Muscle layer of colon (tissue), 2 donors: ENCODE measurements around the gene DNAJC5.

Experiments
- H3K27ac ChIP-seq: one replicate; pipeline ENCODE4 v1.7.0; 2013; ENCODE audit warnings: low read depth, mild to moderate bottlenecking, low read length, moderate library complexity
- H3K27me3 ChIP-seq, 2 donors: one replicate each; pipeline ENCODE4 v1.7.0; 2013; ENCODE audit warnings: low read length in 2 of 2, mild to moderate bottlenecking in 2 of 2; ENCODE audit not compliant: insufficient read depth in 2 of 2, control insufficient read depth in 1 of 2
- H3K36me3 ChIP-seq: one replicate; pipeline ENCODE4 v1.7.0; 2013; ENCODE audit warnings: mild to moderate bottlenecking, low read length; ENCODE audit not compliant: insufficient read depth
- H3K4me1 ChIP-seq: one replicate; pipeline ENCODE4 v1.7.0; 2013; ENCODE audit warnings: mild to moderate bottlenecking, low read length; ENCODE audit not compliant: insufficient read depth
- H3K4me3 ChIP-seq, 2 donors: one replicate each; pipeline ENCODE4 v1.7.0; 2013; ENCODE audit warnings: low read length in 2 of 2, low read depth in 1 of 2, mild to moderate bottlenecking in 1 of 2, moderate library complexity in 1 of 2
- H3K9ac ChIP-seq: one replicate; pipeline ENCODE4 v1.7.0; 2013; ENCODE audit warnings: low read length
- H3K9me3 ChIP-seq: one replicate; pipeline ENCODE4 v1.7.0; 2013; ENCODE audit warnings: mild to moderate bottlenecking, low read length
- donor health status: abdominal sarcoma.
- donor health status: Adenocarcinoma of cecum.

The DNAJC5 gene

DNA sequence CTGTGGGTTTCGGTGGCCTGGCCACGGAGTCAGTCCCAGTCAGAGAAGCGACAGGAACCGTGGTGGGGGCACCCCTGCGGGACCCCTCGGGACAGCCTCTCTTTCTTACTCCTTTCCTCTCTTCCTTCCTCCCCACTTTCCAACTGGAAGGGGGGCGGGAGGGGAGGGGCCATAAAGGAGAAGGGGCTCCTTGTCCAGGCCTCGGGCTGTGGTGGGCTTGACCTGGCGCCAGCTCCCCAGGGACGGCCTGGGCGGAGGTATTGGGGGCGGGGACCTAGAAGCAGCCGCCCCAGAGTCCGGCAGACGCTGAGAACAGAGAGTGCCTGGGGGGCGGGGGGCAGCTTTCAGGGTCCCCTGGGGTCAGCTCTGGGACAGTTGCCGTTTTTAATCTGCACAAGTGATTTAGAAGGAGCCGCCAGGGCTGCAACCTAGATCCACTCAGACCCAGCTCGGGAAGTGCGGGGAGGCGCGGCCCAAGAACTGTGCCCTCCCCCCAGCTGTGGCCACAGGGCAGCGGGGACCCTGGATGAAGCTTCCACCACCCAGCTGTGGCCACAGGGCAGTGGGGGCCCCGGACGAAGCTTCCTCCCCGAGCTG is 40.1 kb upstream of the DNAJC5 start:
- H3K4me1 ChIP-seq = peaks cover 17% of the 10 kb centered on the region

DNA sequence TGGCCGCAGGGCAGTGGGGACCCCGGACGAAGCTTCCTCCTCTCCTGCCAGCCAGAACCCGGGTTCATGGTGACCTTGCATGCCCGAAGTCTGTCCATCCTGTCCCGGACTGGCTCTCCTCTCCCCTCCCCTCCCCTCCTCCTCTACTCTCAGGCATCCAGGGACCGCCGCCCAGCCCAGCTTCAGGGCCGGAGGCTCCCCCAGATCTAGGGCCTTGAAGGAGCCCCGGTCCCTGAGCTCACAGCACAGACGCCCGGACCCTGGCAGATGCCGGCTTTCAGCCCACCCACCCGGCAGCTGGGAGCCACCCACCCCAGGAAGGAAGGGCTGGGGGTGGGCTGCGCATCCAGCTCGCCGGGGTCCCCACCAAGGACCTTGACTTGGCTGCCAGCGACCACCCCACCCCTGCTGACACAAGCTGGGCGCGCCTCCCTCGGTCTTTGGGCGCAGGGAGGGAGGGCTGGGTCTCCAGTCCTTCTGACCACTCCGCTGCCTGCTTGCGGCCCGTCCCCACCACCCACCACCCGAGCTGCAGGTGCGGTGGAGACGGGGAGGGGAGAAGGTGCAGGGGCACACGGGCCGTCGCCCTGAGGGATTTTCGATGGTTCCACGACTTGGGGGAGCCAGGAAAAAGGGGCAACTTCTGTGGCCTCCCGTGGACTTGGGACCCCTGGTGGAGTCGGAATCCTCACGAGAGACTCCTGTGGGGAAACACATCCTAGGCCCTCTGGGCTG is 39.4 kb upstream of the DNAJC5 start:
- Histone ChIP-seq H3K27me3 (peaks cover 5 to 53% of the 10 kb centered on the region in 2 donors), H3K27ac (no peak overlapping the region), H3K36me3 (no peaks in the 10 kb centered on the region), H3K9ac (no peak overlapping the region), H3K9me3 (no peaks in the 10 kb centered on the region), H3K4me1 (peaks cover 17% of the 10 kb centered on the region), H3K4me3 (no peak overlapping the region)

More for the DNA sequence above, 40.1 kb upstream of the DNAJC5 start:
- Histone ChIP-seq H3K27me3 (peaks cover 5 to 53% of the 10 kb centered on the region in 2 donors), H3K27ac (no peak overlapping the region), H3K9ac (no peak overlapping the region), H3K9me3 (no peaks in the 10 kb centered on the region), H3K36me3 (no peaks in the 10 kb centered on the region), H3K4me3 (no peak overlapping the region)

DNA sequence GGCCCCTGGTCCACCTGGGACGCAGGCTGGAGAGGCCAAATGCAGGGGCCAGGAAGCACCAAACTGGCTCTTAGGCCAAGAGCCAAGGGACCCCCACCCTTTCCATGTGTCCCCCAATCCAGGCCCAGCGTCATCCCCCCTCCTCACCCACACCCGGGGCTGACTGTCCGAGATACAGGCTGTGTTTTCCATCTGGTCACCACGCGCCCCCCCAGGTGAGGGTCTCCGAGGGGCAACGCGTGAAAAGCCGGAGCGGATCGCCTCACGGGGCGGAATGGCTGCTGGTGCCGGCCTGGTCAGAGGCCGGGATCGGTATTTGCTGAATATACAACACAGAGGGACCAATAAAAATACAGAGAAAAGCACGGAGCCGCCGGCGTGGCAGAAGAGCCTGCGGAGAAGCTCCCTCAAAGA is 38.8 kb upstream of the DNAJC5 start:
- Histone ChIP-seq H3K4me3 (no peak overlapping the region), H3K4me1 (peaks cover 17% of the 10 kb centered on the region), H3K27me3 (peaks cover 5 to 53% of the 10 kb centered on the region in 2 donors), H3K27ac (no peak overlapping the region), H3K36me3 (no peaks in the 10 kb centered on the region), H3K9me3 (no peaks in the 10 kb centered on the region), H3K9ac (no peak overlapping the region)

DNA sequence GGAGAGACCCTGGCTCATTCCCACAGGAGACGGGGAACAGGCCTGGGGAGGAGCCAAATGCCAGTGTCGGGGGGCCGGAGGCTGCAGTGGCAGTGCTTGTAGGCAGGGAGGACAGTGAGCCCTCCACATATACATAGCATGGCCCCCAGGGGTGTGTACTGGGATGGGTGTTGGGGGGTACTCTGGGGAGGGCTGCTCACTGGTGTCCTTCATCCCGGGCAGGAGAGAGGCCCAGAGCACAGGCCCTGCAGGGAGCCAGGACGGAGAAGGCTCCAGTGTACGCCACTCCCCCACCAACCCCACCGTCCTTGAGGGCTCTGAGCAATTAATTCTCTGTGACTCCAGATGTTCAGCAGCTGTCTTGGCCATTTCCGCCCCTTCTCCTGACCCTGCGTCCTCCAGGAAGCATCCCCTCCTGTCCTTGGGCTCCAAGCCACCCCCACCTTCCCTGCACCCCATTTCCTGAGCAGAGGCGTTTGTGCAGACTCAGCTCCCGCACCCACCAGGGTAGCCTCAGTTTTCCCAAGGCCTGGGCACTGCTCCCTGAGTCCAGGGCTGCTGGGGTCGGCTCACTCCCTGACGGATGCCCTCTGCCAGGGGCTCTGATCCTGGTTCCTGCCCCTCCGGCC is 37.0 kb upstream of the DNAJC5 start:
- Histone ChIP-seq H3K27me3 (peaks cover 5 to 53% of the 10 kb centered on the region in 2 donors), H3K36me3 (no peaks in the 10 kb centered on the region), H3K27ac (no peak overlapping the region), H3K4me3 (no peak overlapping the region), H3K9me3 (no peaks in the 10 kb centered on the region), H3K9ac (no peak overlapping the region), H3K4me1 (peaks cover 17% of the 10 kb centered on the region)

DNA sequence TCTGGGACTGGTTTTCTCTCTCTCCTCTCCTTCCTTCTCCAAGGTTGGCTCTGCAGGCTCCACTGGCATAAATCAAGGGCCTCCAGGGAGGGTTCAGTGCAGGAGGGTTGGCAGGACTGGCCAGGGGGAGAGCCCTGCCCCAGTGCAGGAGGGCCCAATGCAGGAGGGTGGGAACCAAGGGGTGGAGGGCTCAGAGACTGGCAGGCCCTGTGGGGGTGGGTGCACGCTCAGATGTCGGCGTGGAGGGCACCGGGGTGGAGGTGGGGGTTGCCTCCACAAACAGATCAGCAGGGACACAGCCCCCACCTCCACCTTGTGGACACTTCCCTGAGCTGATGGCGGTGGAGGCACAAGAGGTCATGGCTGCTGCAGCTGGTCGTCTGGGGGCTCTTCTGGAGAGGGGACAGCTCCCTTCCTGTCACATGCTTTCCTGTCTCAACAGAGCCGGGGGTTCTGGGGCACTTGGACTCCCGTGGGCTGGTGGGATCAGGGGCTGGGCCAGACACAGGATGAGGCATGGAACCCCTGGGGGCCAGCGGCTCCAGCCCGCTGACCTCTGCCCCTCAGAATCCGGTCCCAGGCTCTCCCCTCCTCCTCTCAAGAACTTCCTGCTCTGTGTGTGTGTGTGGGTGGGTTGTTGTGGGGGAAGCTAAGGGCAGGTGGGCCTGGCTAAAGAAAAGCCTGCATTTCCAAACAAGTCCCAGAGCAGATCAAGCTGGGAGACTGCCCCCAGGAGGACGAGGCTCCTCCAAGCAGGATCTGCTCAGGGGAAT is 36.3 kb upstream of the DNAJC5 start:
- peaks cover 20% of the 10 kb centered on the region for H3K4me1 ChIP-seq
- no peak overlapping the region for H3K4me3 ChIP-seq
- no peak overlapping the region for H3K27ac ChIP-seq
- no peaks in the 10 kb centered on the region for H3K36me3 ChIP-seq
- peaks cover 5 to 51% of the 10 kb centered on the region in 2 donors for H3K27me3 ChIP-seq
- no peak overlapping the region for H3K9ac ChIP-seq
- H3K9me3 ChIP-seq = no peaks in the 10 kb centered on the region

DNA sequence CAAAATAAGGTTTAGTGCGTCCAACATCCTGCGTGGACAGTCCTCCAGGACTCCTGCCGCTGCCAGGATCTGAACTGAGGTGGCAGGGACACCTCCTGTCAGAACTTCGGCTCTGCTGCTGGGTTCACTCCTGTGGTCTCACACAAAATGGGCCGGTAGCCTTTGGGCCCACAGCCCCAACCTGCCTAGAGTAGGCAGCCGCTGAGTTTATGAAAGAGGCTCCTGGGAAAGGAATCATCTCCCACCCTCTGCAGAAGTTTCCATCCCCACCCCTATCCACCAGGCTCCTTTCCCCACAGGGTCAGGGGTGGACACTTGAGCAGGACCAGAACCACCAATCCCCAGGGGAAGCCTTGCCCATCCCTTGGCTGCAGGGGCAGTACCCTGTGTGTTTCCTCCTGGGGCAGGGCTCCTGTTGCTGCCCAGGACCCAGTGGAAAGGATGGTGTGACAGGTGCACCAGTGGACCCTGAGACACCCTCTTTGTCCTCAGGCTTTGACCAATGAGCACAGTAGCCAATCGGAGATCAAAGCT is 35.7 kb upstream of the DNAJC5 start:
- Histone ChIP-seq H3K9ac (no peak overlapping the region), H3K4me3 (no peak overlapping the region), H3K4me1 (peaks cover 22% of the 10 kb centered on the region)

DNA sequence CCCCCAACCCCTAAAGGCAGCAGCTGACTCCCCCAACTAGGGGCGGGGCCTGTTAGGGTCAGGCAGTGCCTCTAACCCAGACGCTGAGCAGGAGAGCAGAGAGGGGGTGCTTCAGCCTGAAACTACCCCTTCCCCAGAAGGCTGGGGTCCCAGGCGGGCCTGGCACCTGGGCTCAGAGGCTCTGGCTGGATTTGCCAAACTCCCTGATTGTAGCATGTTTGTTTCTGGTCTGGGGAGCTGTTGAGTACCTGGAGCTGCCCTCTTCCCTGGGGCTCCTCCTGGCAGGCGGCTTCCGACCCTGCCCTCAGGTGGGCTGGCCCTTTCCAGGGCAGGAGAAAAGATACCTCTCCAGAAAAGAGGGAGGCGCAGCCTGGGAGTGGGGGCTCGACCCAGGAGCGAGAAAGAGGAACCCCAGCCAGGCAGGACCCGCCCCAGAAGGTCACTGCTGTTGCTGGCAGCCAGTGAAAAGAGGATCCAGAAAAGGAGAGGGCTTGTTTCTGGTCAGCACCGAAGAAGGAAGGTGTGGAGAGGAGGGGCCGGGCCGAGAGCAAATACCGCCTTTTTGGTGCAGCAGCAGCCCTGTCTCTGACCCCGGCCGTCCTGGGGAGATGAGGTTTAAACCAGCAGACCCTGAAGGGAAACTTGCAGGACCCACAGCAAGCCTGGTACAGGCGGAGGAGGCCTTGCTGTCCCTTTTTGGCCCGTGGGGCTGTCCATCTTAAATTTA is 34.4 kb upstream of the DNAJC5 start:
- Histone ChIP-seq H3K9ac (no peak overlapping the region), H3K9me3 (no peaks in the 10 kb centered on the region), H3K4me3 (no peak overlapping the region), H3K27ac (no peak overlapping the region), H3K36me3 (no peaks in the 10 kb centered on the region), H3K27me3 (peaks cover 0 to 32% of the 10 kb centered on the region in 2 donors), H3K4me1 (peaks cover 22% of the 10 kb centered on the region)

More for the DNA sequence above, 35.7 kb upstream of the DNAJC5 start:
- Histone ChIP-seq H3K27me3 (peaks cover 4 to 45% of the 10 kb centered on the region in 2 donors), H3K9me3 (no peaks in the 10 kb centered on the region), H3K27ac (no peak overlapping the region), H3K36me3 (no peaks in the 10 kb centered on the region)

DNA sequence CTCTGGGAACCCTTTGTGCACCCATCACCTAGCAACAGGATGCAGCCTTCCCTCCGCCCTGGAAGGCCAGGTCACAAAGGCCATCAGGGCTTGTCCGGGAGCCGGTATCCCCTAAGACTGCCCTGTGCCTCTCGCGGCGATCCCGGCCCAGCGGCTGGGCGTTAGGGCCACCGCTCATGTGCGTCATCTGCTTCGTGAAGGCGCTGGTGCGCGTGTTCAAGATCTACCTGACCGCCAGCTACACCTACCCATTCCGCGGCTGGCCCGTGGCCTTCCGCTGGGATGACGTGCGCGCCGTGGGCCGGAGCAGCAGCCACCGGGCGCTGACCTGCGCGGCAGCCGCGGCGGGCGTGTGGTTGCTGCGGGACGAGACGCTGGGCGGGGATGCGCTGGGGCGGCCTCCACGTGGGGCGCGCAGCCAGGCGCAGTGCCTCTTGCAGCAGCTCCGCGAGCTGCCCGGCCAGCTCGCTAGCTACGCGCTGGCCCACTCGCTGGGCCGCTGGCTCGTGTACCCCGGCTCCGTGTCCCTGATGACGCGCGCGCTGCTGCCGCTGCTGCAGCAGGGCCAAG is 33.5 kb upstream of the DNAJC5 start, which contains the start of gene ABHD16B:
ABHD16B (plus strand) TSS at position 134 of the 570 bp plus-strand sequence; CDS start at position 177, 43 bp downstream.
- H3K27ac ChIP-seq = no peak within 1 kb of the TSS
- no peaks in the 10 kb centered on the region for H3K36me3 ChIP-seq
- no peak within 1 kb of the TSS for H3K9ac ChIP-seq
- H3K4me3 ChIP-seq = no peak within 1 kb of the TSS
- H3K4me1 ChIP-seq = peaks cover 22% of the 10 kb centered on the region
- peaks cover 0 to 23% of the 10 kb centered on the region in 2 donors for H3K27me3 ChIP-seq
- no peaks in the 10 kb centered on the region for H3K9me3 ChIP-seq

DNA sequence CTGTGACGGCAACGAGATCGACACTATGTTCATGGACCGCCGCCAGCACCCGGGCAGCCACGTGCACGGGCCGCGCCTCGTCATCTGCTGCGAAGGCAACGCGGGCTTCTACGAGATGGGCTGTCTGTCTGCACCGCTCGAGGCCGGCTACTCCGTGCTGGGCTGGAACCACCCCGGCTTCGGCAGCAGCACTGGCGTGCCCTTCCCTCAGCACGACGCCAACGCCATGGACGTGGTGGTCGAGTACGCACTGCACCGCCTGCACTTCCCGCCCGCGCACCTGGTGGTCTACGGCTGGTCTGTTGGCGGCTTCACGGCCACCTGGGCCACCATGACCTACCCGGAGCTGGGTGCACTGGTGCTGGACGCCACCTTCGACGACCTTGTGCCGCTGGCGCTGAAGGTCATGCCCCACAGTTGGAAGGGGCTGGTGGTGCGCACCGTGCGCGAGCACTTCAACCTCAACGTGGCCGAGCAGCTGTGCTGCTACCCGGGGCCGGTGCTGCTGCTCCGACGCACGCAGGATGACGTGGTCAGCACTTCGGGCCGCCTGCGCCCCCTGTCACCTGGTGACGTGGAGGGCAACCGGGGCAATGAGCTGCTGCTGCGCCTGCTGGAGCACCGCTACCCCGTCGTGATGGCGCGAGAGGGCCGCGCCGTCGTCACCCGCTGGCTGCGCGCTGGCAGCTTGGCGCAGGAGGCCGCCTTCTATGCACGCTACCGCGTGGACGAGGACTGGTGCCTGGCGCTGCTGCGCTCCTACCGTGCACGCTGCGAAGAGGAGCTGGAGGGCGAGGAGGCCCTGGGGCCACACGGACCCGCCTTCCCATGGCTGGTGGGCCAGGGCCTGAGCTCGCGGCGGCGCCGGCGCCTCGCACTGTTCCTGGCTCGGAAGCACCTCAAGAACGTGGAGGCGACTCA is 32.7 kb upstream of the DNAJC5 start:
- Histone ChIP-seq H3K9me3 (no peaks in the 10 kb centered on the region), H3K36me3 (no peaks in the 10 kb centered on the region), H3K4me1 (peaks cover 22% of the 10 kb centered on the region), H3K27me3 (peaks cover 0 to 15% of the 10 kb centered on the region in 2 donors), H3K27ac (no peak overlapping the region), H3K4me3 (no peak overlapping the region), H3K9ac (no peak overlapping the region)
